Aorta (tissue), 5 donors: ENCODE measurements around the gene RAB13. TPM values are rescaled to one million over a fixed set of nuclear protein-coding genes. Genes with fewer than 3 reads are reported as not detected.
"Not testable (repeated sequence)": the region's sequence is repeated elsewhere in the genome, so short reads cannot be mapped to it uniquely, and the experiment has no call there.

Experiments
- ATAC-seq: fragments of 200-7000 bp; cut with Tn5 transposase; one replicate; pipeline ENCODE4 v1.9.1; 2022; ENCODE audit warnings: moderate library complexity; ENCODE audit not compliant: low FRiP score
- DNase-seq, 2 donors: peaks; one replicate each; pipeline ENCODE4 v3.0.0-alpha.2; 2020
- H3K27ac ChIP-seq, 2 donors: one replicate each; pipeline ENCODE4 v1.5.1; 2013; ENCODE audit warnings: low read length in 2 of 2, mild to moderate bottlenecking in 2 of 2, moderate library complexity in 2 of 2, control low read depth in 1 of 2, inconsistent platforms in 1 of 2, low read depth in 1 of 2
- H3K27me3 ChIP-seq, 2 donors: one replicate each; pipeline ENCODE4 v1.6.1; 2013; ENCODE audit warnings: control low read depth in 1 of 2, low read length in 1 of 2, mild to moderate bottlenecking in 1 of 2, moderate library complexity in 1 of 2; ENCODE audit not compliant: insufficient read depth in 2 of 2, control insufficient read depth in 1 of 2
- H3K36me3 ChIP-seq, 2 donors: one replicate each; pipeline ENCODE4 v1.6.1; 2013; ENCODE audit warnings: control low read depth in 1 of 2, low read length in 1 of 2, mild to moderate bottlenecking in 1 of 2; ENCODE audit not compliant: insufficient read depth in 2 of 2, control insufficient read depth in 1 of 2
- H3K4me1 ChIP-seq, 2 donors: one replicate each; pipeline ENCODE4 v1.6.1; 2013; ENCODE audit warnings: low read length in 2 of 2, control low read depth in 1 of 2, mild to moderate bottlenecking in 1 of 2, moderate library complexity in 1 of 2; ENCODE audit not compliant: insufficient read depth in 2 of 2, control insufficient read depth in 1 of 2
- H3K4me3 ChIP-seq, 2 donors: one replicate each; pipeline ENCODE4 v1.5.1; 2013; ENCODE audit warnings: low read length in 2 of 2, control low read depth in 1 of 2, mild to moderate bottlenecking in 1 of 2
- H3K9me3 ChIP-seq: one replicate; pipeline ENCODE4 v1.6.1; 2013; ENCODE audit warnings: mild to moderate bottlenecking, low read length; ENCODE audit not compliant: control insufficient read depth
- WGBS, 2 donors: extraction: QIAGEN DNeasy Blood & Tissue Kit; methylation state at CpG; one replicate each; pipeline ENCODE4 v1.1.7; 2013; 5-methylcytosine and 5-hydroxymethylcytosine counted together
- intact Hi-C, 2 donors: fragments of 100-400 bp; cut with DNase I; formaldehyde crosslinking; loops; one replicate each; pipeline versions ENCODE4 v1.14.2 to v1.15.0; 2022
- polyA plus RNA-seq, 2 donors: library from polyadenylated mRNA; stranded (reverse); fragments of 200-250 nt; gene quantifications; one replicate each; pipeline ENCODE4 v1.2.3, GENCODE V29; 2013
- total RNA-seq, 2 donors: library from RNA; stranded (reverse); fragmentation: NEBNext Ultra II Directional; extraction: Animal tissue kit (Norgen Biotek cat#: 25700); gene quantifications; one replicate each; pipeline ENCODE4 v1.2.1, GENCODE V29; 2021
- donor health status: healthy with polysubstance abuse.
- donor health status: Bipolar disorder and iron deficiency.
- donor health status: DM: no; HTN: no; CAD: no.
- donor health status: DM: no; HTN: no; CAD: no.
- donor health status: DM: yes; HTN: yes; CAD: no.

RAB13 gene
- total and polyA plus RNA-seq, 4 donors, result 127 to 643 (median 200) TPM

DNA sequence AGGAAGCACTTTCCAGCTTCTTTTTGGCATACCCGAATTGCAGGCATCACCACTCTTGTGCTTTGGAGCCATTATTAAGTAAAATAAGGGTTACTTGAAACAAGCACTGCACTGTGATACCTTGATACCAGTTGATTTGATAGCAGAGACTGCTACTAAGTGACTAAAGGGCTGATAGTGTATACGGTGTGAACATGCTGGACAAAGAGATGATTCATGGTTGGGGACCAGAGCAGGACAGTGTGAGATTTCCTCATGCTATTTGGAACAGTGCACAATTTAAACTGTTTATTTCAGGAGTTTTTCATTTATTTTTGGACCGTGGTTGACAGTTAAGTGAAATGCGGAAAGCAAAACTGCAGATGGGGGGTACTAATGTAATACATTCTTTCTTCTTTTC lies 14.3 kb upstream of the RAB13 start:
- no peak overlapping the region for H3K27ac ChIP-seq
- DNase-seq (no peak), ATAC-seq (no peak)
- no peaks in the 10 kb centered on the region for H3K27me3 ChIP-seq
- peaks cover 0 to 2% of the 10 kb centered on the region in 2 donors for H3K36me3 ChIP-seq
- H3K4me3 ChIP-seq, result no peak overlapping the region
- intact Hi-C loops, result loop anchor here (10.0 kb wide), 2 partner anchors 154 to 636 kb away; partner anchors contain the start of gene NUP210L (in 2 of the 2)
- H3K9me3 ChIP-seq, result no peaks in the 10 kb centered on the region
- no peaks in the 10 kb centered on the region for H3K4me1 ChIP-seq
- WGBS, 2 donors, result 66 to 74% methylated on average over 4 of the region's 4 CpGs

DNA sequence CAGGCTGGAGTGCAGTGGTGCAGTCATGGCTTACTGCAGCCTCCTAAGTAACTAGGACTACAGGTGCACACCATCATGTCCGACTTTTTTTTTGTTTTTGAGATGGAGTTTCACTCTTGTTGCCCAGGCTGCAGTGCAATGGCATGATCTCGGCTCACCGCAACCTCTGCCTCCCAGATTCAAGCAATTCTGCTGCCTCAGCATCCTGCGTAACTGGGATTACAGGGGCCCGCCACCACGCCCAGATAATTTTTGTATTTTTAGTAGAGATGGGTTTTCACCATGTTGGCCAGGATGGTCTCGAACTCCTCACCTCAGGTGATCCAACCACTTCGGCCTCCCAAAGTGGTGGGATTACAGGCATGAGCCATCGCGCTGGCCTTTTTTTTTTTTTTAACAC lies 10.7 kb upstream of the RAB13 start:
- 95 to 96% methylated on average over 10 of the region's 10 CpGs for WGBS, 2 donors
- intact Hi-C loops, result not testable (repeated sequence)

DNA sequence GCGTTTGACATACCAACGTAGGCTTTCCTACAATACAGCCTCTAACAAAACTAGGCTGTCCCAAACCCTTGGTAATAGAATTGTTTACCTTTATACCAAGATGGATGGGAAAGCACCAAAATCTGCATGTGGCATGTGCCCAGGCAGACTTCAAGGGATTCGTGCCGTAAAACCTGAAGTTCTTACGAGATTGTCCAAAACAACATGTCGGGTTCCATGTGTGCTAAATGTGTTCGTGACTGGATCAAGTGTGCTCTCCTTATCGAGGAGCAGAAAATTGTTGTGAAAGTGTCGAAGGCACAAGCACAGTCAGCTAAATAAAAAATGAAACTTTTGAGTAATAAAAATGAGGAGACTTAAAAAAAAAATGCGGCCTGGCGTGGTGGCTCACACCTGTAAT lies 9.5 kb upstream of the RAB13 start:
- H3K9me3 ChIP-seq, result no peaks in the 10 kb centered on the region
- intact Hi-C loops, result no loop called here
- no peak for ATAC-seq
- H3K36me3 ChIP-seq, result peaks cover 0 to 3% of the 10 kb centered on the region in 2 donors
- no peak overlapping the region for H3K4me3 ChIP-seq
- H3K27me3 ChIP-seq, result no peaks in the 10 kb centered on the region
- H3K27ac ChIP-seq, result no peak overlapping the region
- no peak for DNase-seq
- H3K4me1 ChIP-seq, result peaks cover 0 to 10% of the 10 kb centered on the region in 2 donors
- WGBS, 2 donors, result 91 to 94% methylated on average over 11 of the region's 11 CpGs

More for the DNA sequence above, 10.7 kb upstream of the RAB13 start:
- not testable (repeated sequence) for H3K36me3 ChIP-seq, ATAC-seq, H3K4me1 ChIP-seq, H3K4me3 ChIP-seq, DNase-seq, H3K9me3 ChIP-seq, H3K27me3 ChIP-seq, H3K27ac ChIP-seq

DNA sequence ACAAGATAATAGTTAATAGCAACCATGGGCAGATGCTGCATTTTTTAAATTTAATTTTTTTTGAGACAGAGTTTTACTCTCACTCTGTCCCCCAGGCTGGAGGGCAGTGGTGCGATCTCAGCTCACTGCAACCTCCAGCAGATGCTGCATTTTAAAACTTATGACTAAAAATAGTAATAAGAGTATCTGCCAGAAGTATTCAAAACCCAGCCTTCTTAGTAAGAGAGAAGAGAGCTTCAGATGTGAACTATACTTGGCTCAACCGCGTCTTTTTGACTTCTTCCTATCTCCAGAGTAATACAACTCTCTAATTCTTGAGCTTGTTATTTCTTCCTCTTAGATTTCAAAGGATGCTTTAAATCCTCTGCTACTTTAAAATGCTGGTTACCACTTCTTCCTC lies 9.1 kb upstream of the RAB13 start:
- 86 to 92% methylated on average over 3 of the region's 3 CpGs for WGBS, 2 donors
- H3K4me1 ChIP-seq, result peaks cover 0 to 10% of the 10 kb centered on the region in 2 donors
- no peaks in the 10 kb centered on the region for H3K27me3 ChIP-seq
- ATAC-seq (no peak), DNase-seq (no peak)
- peaks cover 0 to 3% of the 10 kb centered on the region in 2 donors for H3K36me3 ChIP-seq
- intact Hi-C loops, result no loop called here
- H3K9me3 ChIP-seq, result no peaks in the 10 kb centered on the region
- no peak overlapping the region for H3K27ac ChIP-seq
- H3K4me3 ChIP-seq, result no peak overlapping the region

DNA sequence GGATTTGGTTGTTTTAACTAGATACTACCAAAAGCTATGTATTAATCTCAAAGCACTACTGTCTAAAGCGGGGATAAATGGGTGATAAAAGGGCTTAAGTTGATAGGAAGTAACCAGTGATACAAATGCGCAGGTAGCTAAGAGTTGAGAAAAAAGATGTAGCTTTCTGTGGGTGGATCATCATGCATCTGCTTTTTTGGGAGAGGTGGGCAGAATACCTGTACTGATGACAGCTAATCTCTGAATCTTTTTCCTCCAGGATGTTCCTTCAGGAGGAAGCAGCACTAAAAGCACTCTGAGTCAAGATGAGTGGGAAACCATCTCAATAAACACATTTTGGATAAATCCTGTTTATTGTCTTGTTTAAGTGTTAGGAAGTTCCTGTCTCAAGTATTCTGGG lies 5.7 kb upstream of the RAB13 start:
- Histone ChIP-seq H3K27ac (no peak overlapping the region), H3K27me3 (no peaks in the 10 kb centered on the region)
- WGBS, 2 donors, result 94% methylated on average over 2 of the region's 2 CpGs

DNA sequence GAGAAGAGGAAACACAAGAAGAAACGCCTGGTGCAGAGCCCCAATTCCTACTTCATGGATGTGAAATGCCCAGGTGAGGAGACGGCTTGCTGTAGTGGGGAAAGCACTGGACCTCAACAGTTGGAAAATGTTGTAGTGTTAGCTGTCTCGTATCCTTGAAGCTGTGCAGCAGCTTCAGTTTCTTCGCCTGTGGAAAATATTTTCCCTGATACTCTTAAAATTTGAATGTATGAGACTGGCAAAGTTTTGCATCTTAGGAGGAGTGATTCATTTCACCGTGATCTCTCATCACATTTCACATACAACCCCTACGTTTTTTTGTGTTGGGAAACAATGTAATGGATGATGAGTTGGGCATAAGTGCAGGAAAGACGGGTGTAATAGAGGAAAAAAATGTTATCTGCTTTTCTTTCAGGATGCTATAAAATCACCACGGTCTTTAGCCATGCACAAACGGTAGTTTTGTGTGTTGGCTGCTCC lies 5.1 kb upstream of the RAB13 start:
- DNase-seq (peak in 1 of 2 donors; percentile 3), ATAC-seq (no peak)
- no peaks in the 10 kb centered on the region for H3K27me3 ChIP-seq
- intact Hi-C loops, result loop anchor here in 1 of 2 donors (5.0 kb wide), 1 partner anchor 281 kb away; the partner anchor contains the start of gene HAX1
- H3K4me3 ChIP-seq, result peak overlapping the region; percentile 94 to 98
- peaks cover 2 to 10% of the 10 kb centered on the region in 2 donors for H3K4me1 ChIP-seq
- H3K36me3 ChIP-seq, result peaks cover 0 to 3% of the 10 kb centered on the region in 2 donors
- H3K9me3 ChIP-seq, result no peaks in the 10 kb centered on the region
- H3K27ac ChIP-seq, result peak overlapping the region in 1 of 2 donors; percentile 75
- WGBS, 2 donors, result 11 to 13% methylated on average over 9 of the region's 9 CpGs

More for the DNA sequence above, 5.7 kb upstream of the RAB13 start:
- intact Hi-C loops, result loop anchor here in 1 of 2 donors (5.0 kb wide), 1 partner anchor 280 kb away; the partner anchor contains the start of gene HAX1
- Histone ChIP-seq H3K4me1 (peaks cover 0 to 10% of the 10 kb centered on the region in 2 donors), H3K36me3 (peaks cover 0 to 3% of the 10 kb centered on the region in 2 donors), H3K4me3 (peak overlapping the region in 1 of 2 donors; percentile 98), H3K9me3 (no peaks in the 10 kb centered on the region)
- DNase-seq, result no peak
- no peak for ATAC-seq

DNA sequence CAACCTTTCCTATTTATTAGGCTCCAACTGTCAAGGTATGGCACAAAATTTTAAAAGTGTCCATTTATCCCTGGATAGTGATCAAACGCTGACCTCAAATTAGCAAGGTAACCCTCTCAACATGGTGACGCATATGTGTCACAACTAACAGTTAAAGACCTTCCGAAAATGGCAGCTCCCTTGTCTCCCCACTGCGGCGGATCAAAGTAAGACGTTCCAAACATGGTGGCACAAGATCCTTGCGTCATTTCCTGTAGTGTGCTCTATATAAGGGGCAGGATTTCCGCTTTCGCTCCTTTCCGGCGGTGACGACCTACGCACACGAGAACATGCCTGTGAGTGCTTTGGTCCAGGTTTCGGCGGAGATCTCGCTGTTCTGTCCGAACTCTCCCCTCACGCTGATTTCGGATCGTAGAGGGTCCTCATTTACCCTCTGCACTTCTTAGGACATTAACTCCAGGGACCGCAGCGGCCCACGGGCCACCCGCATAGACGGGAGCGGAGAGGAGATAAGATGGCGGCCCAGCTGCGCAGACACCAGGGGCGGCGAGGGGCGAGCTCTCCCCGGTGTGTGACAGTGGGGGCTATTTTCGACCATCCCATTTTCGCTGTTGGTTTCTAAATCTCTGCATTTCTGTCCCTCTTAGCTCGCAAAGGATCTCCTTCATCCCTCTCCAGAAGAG lies 4.5 kb upstream of the RAB13 start, which contains the start of gene RPS27:
Gene RPS27, plus strand, starts transcription at position 295 of the 683 bp plus-strand sequence. Its CDS starts 35 bp downstream, at position 330.
- H3K4me1 ChIP-seq, result peaks cover 2 to 10% of the 10 kb centered on the region in 2 donors
- intact Hi-C loops, result loop anchor here in 1 of 2 donors (5.0 kb wide), 1 partner anchor 282 kb away; the partner anchor contains the start of gene HAX1

DNA sequence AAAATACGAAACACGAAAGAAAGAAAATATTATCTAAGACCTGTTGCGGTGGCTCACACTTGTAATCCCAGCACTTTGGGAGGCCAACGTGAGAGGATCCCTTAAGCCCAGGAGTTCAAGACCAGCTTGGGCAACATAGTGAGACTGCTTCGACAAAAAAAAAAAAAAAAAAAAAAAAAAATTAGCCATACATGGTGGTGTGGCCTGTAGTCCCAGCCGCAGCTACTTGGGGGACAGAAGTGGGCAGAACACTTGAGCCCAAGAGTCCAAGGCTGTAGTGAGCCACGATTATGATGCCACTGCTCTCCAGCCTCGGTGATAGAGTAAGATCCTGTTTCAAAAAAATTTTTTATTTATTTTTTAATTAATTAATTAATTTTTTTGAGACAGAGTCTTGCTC lies 1.5 kb upstream of the RAB13 start:
- Histone ChIP-seq H3K27ac (no peak overlapping the region), H3K27me3 (no peaks in the 10 kb centered on the region), H3K9me3 (no peaks in the 10 kb centered on the region), H3K4me3 (no peak overlapping the region), H3K36me3 (peaks cover 0 to under 1% of the 10 kb centered on the region in 2 donors), H3K4me1 (peaks cover 3 to 7% of the 10 kb centered on the region in 2 donors)
- intact Hi-C loops, result loop anchor here (2.0 to 10.0 kb wide), 7 partner anchors 63 to 633 kb away; partner anchors contain the start of genes GATAD2B (in 2 of the 2), ILF2 (in 1 of the 2), NPR1 (in 1 of the 2) and S100A9 (in 1 of the 2)
- ATAC-seq (no peak), DNase-seq (peak in 1 of 2 donors; percentile 34)
- 78 to 79% methylated on average over 8 of the region's 8 CpGs for WGBS, 2 donors

More for the DNA sequence above, 4.5 kb upstream of the RAB13 start, which contains the start of gene RPS27:
- no peaks in the 10 kb centered on the region for H3K9me3 ChIP-seq
- 0 to 1% methylated on average over 36 of the region's 36 CpGs for WGBS, 2 donors
- H3K4me3 ChIP-seq, result peak within 1 kb of the TSS; percentile 94 to 98
- ATAC-seq, result peak; percentile 88
- H3K27ac ChIP-seq, result peak within 1 kb of the TSS in 1 of 2 donors; percentile 75
- no peaks in the 10 kb centered on the region for H3K27me3 ChIP-seq
- DNase-seq, result peak; percentile 89 to 94
- H3K36me3 ChIP-seq, result peaks cover 0 to 2% of the 10 kb centered on the region in 2 donors
